ENCODE data around the gene EPHB2.

The EPHB2 gene

DNA sequence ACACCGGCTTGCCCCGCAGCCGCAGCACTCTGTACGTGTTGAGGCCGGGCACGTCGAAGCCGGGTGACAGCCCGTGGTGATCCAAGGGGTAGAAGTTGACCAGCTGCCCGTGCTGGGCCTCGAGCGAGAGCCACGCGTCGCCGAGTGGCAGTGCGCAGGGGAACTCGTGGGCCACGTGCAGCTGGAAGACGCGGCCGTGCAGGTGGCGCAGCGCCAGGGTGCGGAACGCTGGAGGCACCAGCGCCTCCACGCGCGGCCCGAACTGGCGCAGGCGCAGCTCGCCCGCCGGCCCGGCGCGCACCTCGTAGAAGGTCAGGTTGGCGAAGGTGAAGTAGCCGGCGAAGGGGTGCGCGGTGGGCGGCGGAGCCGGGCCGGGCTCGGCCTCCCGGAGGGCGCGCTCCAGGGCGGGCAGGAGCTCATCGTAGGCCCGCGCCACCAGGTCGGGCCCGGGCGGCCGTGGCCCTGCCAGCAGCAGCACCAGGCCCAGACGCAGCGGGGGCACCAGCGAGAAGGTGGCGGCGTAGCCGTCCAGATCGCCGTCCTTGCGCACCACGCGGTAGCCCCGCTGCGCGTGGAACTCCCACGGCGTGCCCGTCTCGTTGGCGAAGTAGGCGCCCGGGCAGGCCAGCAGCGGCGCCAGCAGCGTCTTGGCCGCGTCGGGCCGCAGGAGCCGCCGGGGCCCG, 242.6 kb downstream of the EPHB2 start:
- DNase-seq (ENCODE audit: low read depth), result no peak

GRCh38 chr1:22953740-22954141, 243.1 kb downstream of the EPHB2 start:
- no peak for DNase-seq (ENCODE audit: low read depth)

DNA sequence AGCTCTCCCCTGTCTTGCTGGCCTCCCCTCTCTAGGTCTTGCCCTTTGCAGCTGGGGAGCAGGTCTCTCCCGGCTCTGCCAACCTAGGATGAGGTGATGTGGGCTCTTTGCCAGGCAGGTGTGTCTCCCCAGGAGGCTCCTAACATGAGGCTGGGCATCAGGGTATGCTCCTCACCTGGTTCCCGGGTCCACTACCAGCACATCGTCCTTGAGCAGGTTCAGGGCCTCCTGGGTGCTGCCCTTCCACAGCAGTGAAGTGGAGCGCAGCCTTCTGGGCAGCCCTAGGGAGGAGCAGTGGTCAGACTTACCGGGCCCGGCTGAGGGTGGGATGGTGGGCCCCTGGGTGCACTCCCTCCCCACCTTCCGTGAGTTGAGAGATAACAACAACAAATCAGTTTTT, 244.5 kb downstream of the EPHB2 start:
- no peak for DNase-seq (ENCODE audit: low read depth)

GRCh38 chr1:22957066-22957465, 246.4 kb downstream of the EPHB2 start:
- DNase-seq (ENCODE audit: low read depth), result no peak

DNA sequence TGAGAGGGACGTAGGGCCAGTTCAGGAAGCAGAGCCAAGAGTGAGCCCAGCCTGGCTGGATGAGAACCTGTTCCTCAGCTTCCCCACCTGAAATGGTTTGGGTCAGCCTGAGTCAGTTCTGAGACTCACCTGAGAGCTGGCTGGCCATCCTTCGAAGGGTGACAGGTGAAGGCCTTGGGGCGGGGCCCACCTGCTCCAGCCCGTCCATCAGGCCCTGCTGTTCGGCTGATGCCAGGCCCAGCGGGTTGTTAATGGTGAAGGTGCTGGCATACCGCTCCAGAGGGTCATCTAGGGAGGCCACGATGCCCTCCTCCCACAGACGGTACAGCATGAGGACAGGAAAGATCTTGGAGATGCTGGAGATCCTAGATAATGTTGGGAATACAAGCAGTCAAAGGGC, 247.9 kb downstream of the EPHB2 start:
- no peak for DNase-seq (ENCODE audit: low read depth)

DNA sequence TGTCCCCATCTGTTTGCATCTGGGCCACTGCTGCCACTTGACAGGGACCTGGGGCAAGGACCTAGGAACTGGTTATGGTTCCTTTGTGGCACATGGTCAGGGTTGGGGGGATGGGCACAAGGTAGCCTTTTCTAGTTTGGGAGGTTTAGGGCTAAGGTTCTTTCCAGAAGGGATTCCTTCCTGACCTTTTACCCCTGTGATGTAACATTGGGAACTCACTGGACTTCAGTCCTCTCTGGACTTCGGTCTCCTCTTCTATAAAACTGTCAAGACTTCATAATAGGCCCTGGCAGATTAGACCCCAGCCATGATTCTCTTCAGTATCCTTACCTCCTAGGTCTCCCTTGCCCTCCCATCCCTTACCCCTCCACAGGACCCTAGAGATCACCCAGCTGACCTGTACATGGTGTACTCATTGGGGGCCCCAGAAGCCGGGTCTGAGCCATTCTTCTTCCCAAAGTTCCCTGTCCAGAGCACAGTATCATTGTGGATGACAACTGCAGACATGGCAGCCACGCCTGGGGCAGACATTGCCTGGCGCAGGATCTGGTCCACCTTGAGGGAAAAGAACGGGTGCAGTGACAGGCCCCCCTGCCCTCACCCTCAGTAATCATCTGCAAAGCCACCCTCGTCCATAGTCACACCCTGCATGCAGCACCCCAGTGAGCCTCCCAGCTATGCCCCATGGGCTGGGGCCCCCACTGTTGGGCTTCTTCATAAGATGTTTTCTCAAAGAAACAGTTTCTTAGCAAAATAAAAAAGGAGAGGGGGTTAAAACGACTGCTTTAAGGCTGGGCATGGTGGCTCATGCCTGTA, 249.1 kb downstream of the EPHB2 start:
- no peak for DNase-seq (ENCODE audit: low read depth)

GRCh38 chr1:22962558-22962957, 251.9 kb downstream of the EPHB2 start:
- no peak for DNase-seq (ENCODE audit: low read depth)

GRCh38 chr1:22963044-22963677, 252.5 kb downstream of the EPHB2 start:
- no peak for DNase-seq (ENCODE audit: low read depth)

- DNase-seq (ENCODE audit: low read depth), result no peak
Measured at GRCh38 chr1:22966309-22966708, 255.7 kb downstream of the EPHB2 start.

- DNase-seq (ENCODE audit: low read depth), result no peak
Measured at GRCh38 chr1:22967833-22968232, 257.2 kb downstream of the EPHB2 start.

DNA sequence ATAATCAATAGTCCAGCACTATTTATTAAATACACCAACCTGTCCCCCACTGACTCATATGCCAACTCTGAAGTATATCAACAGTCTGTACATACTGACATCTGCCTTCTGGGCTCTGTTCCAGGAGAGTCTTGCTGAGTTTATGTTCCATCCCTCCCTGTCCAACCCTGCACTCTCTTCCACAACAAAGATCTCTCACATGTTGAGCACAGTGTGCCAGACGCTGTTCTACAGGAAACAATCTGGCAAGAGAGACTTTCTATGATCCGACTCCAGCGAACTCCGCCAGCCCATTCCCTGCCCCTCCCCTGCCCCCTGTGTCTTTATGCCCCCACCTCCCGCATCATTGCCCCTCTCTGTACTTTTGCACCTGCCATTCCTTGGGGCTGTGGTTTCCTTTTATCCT, 258.7 kb downstream of the EPHB2 start:
- DNase-seq (ENCODE audit: low read depth), result peak; percentile 72

DNA sequence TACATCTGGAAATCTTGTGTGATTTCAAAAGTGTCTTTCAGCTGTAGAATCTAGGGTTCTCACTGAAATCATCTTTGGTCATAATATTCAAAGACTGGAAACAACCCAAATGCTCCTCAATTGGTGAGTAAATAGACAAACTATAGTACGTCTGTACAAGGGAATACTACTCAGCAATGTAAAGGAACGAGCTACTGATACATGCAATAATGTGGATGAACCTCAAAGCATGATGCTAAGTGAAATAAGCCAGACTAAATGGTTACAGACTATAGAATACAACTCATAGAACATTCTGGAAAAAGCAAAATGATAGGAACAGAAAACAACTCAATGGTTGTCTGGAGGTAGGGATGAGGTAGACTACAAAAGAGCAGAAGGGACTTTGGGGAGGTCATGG, 259.5 kb downstream of the EPHB2 start:
- no peak for DNase-seq (ENCODE audit: low read depth)
